NCI-H146 treated with DMSO at 0.1 percent for 48 hours (cell line): ENCODE measurements around the gene XPNPEP1.
A peak's percentile ranks its signal among the peaks of the same experiment; 100 is the strongest.

ENCODE experiments used
- DNase-seq: peaks from one replicate; lab custom pipeline; 2025; ENCODE audit not compliant: unreplicated experiment; lab: John Stamatoyannopoulos, UW

The XPNPEP1 gene

GRCh38 chr10:109922976-109923921, at the start of gene XPNPEP1:
XPNPEP1 (minus strand) TSS chr10:109923511; CDS start chr10:109923433, 78 bp downstream.
- peak; percentile 71 for DNase-seq

- DNase-seq, result no peak
These were observed 49.2 kb upstream of the XPNPEP1 start for GRCh38 chr10:109972372-109973001.

DNA sequence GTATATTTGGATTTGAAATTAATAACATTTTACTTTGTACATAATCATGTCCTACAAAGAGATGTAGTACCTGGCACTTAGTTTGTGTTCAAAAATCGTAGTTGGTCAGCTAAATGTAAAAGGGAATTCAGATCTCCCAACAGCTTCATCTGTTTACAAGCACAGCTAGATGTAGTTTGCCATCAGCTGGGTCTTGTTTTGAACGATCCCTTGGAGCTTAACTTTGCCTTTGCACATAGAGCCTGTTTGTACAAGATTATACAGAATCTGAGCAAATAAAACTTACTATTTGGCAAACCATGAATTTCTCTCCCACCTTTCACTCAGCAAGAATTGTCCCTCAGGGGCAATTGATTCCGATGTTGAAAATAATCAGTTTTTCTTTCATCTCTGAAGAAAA, 48.3 kb upstream of the XPNPEP1 start:
- no peak for DNase-seq

GRCh38 chr10:109969760-109970346, 46.5 kb upstream of the XPNPEP1 start:
- DNase-seq, result no peak

- DNase-seq, result no peak
These were observed 45.8 kb upstream of the XPNPEP1 start for GRCh38 chr10:109968953-109969759.

DNA sequence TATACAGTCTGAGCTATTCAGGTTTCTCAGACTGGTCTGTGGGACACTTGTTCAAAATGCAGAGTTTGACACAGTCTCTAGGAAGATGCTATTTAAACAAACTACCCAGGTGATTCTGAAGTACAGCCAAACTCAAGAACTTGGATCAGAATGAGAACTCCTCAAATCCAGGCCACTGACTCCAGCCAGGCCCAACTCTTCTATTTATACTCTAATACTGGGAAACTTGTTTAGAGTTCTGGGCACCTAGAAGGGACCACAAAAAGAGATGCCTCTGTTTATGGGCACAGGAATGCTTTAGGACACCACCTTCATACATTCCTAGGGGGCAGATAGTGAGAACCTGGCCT, 44.4 kb upstream of the XPNPEP1 start:
- DNase-seq, result no peak

DNA sequence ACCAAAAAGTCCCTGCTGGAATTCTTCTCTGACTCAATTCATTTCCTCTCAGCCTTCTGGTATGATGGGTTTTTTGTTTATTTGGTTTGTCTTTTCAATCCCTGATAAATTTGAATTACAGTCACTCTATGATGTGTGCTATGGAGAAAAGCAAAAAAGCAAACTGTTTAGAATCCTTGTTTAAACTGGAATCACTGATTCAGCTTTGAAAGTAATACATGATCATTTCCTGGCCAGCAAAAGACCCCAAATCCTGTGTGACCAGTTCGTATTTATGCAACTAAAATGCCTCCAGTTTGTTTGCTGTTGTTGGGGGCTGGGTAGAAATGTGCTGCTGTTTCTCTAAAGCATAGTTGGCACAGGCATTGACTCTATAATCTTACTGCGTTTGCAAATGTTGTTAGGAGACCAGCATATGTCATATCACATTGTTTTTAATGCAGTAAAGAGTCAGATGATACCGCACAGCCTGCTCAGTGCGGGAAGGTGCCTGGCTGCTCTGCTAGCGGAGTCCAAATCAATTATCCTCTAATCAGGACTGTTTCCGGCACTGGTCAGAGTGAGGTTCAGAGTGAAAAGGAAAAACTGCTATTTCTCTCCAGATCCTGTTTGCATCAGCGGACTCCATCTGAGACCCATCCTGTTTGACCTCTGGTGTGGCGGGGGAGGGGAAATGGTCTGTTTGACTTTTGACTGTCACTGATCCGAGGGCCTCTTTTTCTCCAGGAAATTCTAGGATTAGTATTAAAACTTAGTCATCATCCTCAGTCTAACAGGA, 43.8 kb upstream of the XPNPEP1 start:
- no peak for DNase-seq

GRCh38 chr10:109964318-109964717, 41.0 kb upstream of the XPNPEP1 start:
- no peak for DNase-seq

DNA sequence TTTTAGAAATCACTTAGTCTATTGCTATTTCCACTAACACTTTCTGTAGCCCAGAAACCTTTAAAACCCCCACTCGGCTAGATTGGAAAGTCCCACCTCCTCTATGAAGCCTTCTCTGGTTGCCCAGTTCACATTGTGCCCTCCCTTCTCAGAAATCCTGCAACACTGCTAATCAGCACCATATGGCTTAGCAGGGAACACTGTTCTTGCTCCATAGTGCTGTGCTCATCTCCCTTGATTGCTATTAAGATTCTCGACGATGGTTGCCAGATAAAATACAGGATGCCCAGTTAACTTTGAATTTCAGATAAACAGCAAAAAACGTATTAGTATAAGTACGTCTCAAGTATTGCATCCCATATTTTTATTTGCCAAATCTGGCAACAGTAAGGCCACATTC, 40.1 kb upstream of the XPNPEP1 start:
- no peak for DNase-seq

GRCh38 chr10:109962247-109962646, 38.9 kb upstream of the XPNPEP1 start:
- no peak for DNase-seq

DNA sequence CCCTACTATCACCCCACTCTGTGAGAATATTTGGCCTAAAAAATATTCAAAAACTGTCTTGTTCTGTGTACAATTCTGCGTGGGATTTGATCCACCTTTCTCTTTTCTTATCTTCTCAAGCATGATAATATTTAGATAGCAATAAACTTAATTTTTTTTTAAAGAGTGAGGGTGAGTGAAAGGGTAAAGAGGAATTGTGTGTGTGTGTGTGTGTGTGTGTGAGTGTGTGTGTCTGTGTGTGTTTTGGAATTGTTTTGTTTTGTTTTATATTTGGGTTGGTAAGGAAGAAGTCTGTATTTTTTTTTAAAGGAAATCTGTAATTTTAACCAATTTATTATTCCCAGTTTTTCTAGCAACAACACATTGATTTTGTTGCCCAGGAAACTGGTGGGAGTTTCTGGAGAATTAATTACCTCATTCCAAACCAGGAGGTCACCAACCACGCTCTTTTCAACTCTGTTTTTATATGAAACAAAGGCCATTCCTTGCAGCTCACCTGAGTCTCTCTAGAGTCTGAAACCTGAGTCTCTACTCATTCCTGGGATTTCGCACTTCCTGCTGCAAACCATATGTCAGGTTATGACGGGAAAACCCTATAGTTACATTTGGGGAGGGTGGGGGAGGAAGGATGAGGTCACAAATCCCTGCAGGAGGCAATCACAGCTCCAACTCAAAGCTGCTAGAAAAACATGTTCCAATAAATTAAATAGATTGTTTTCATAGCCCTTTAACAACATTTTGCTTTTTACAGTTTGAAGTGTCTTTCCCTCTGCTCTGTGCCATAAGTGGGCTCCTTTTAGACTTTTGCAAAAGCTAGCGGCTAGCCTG, 38.1 kb upstream of the XPNPEP1 start:
- peak; percentile 68 for DNase-seq

DNA sequence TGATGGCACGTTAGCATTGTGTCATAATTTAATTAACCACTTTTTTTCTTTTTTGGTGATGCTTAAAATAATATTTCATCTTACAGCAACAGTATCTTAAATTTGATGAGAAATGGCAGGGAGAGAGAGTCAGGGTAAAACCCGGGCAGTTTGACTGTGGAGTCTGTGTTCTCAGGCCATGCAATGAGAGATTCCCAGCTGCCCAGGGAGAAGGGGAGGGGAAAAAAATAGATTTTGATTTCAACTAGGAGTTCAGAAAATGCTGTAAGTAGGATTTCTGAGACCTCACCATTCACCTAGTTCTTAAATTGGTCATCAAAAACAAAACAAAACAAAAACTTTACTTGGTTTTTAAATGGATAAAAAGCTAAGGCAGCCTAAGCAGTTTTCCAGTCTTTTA, 37.4 kb upstream of the XPNPEP1 start:
- no peak for DNase-seq

DNA sequence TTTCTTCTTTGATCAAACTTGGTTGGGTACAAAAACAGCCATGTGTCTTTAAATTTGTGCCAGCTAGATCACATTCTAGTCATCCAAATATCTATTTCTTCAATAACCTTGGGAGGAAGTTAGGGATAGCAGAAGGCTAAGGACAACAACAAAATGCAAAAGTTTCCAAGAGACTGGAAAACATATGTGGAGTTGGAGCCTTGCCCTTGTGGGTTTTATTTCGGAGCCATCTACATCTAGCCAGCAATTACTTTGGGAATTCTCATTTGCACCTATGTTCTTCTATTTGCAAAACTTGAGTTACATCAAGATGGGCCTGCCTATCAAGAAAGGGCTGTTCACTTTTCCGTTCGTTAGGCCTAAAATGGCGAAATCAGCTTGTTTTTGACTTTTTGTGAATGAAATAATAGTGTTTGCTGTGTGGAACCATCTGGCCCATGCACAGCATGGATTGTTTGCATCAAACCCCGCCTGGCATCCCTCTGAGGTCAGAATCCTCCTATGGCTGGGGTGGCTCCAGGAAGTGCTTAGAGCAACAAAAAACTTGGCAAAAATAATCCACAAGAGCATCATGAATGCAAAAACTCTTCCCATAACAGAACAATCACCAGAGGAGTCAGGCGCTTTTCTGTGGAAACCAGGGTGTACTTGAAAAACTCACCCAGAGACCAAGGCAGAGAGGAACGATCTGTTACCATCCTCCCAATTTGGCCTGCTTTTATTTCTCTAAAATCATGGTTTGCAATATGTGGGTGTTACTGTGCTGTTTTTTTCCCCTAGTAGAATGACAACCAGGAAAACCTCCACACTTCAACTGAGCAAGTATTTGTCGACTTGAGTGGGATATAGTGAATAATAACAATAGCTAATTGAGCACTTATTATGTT, 36.2 kb upstream of the XPNPEP1 start:
- DNase-seq, result no peak

- DNase-seq, result peak; percentile 4
These were observed 34.7 kb upstream of the XPNPEP1 start for GRCh38 chr10:109958059-109958458.

- DNase-seq, result peak; percentile 80
These were observed 33.9 kb upstream of the XPNPEP1 start for GRCh38 chr10:109957092-109957797.

DNA sequence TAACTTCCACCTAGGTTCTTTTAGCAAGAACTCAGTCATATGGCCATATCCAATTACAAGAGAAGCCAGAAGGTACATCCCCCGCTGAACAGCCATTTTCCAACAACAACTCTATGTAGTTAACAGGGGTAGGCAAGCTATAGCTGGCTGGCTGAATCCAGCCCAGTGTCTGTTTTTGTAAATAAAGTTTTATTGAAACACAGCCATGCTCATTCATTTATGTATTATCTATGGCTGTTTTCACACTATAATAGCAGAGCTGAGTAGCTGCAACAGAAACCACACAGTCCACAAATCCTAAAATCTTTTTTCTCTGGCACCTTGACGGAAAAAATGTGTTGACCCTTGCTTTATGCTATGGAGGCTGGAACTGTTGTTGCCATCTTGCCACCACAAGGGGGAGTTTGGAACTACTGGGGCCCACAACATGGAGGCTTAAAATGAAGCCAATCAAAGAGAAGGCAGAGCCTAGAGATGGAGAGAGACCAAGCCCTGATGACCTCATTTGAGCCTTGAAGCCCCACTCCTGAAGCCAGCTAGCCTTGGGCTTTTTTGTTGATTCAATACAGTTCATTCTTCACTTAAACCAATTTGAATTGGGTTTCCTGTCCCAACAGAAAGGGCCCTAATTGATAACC, 33.3 kb upstream of the XPNPEP1 start:
- peak; percentile 66 for DNase-seq

DNA sequence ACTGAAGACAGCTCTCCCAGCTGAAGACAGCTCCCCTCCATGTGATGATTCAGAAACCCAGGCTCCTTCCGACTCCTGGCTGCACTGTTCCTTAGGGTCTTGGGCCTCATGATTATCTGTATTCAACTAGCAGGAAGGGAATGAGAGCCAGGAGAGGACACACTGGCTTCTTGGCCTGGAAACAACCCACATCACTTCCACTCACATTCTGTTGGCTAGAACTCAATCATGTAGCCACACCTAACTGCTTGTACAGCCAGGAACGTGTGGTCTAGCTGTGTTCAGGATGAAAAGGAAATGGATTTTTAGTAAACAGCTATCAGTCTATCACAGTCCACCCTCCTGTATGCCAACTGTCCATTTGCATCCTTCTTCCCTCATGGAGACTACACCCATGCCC, 30.5 kb upstream of the XPNPEP1 start:
- no peak for DNase-seq
